ENCODE results near the gene CTNNA2.

CTNNA2 gene

DNA sequence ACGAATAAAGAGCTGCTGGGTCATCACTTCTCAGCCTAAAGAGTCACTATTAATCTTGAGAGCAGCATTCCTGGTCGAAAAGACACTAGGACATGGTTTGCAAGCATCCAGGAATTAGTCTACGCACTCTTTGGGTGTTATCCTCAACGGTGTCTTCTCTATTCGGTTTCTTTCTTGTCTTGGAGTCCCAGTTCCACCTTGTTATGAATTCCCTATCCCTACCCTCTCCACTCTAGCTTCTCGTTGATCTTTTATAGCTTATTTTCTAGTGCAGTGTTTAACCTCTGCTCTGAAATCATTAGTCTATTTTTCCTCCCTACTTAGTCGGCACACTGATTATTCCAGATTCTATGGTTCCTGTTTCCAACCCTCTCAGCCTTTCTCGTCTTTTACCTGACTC lies 949.8 kb downstream of the CTNNA2 start:
- no peak overlapping the region for H2BK120ac ChIP-seq (ENCODE audit: insufficient read depth, low read length, poor library complexity)
- no peak overlapping the region for H3K4me2 ChIP-seq (ENCODE audit: low read length)
- no peaks in the 10 kb centered on the region for H3K79me2 ChIP-seq (ENCODE audit: control insufficient read depth, insufficient read depth, low read length, poor library complexity)
- H3K23ac ChIP-seq (ENCODE audit: low read length) = no peak overlapping the region
- H3K27me3 ChIP-seq (ENCODE audit: insufficient read depth, low read length) = no peaks in the 10 kb centered on the region
- H2BK5ac ChIP-seq (ENCODE audit: low read depth, low read length, poor library complexity) = no peak overlapping the region
- no peak overlapping the region for H3K14ac ChIP-seq (ENCODE audit: low read length)
- no peak overlapping the region for H4K91ac ChIP-seq (ENCODE audit: low read depth, low read length)
- no peak overlapping the region for H3K27ac ChIP-seq (ENCODE audit: low read depth, low read length)
- H4K8ac ChIP-seq (ENCODE audit: low read depth, low read length) = no peak overlapping the region
- H4K12ac ChIP-seq (ENCODE audit: low read depth, low read length) = no peak overlapping the region
- H3K9ac ChIP-seq (ENCODE audit: low read length) = no peak overlapping the region
- H2AK5ac ChIP-seq (ENCODE audit: low read length) = no peak overlapping the region
- no peaks in the 10 kb centered on the region for H3K79me1 ChIP-seq (ENCODE audit: low read length)
- H3K18ac ChIP-seq (ENCODE audit: low read length) = no peak overlapping the region
- no CpG with 5 or more reads among the region's 8 CpGs for WGBS (ENCODE audit: extremely low coverage, insufficient coverage, insufficient read length)
- H3K4me1 ChIP-seq (ENCODE audit: control insufficient read depth in 1 of 2, insufficient read depth in 2 of 2, low read length in 2 of 2) = no peaks in the 10 kb centered on the region
- no peak overlapping the region for H2AFZ ChIP-seq (ENCODE audit: insufficient read depth, low read length, poor library complexity)
- H3K36me3 ChIP-seq (ENCODE audit: control insufficient read depth in 1 of 2, insufficient read depth in 2 of 2, low read length in 2 of 2) = no peaks in the 10 kb centered on the region
- H3K4ac ChIP-seq (ENCODE audit: low read depth, low read length) = no peak overlapping the region
- DNase-seq = no peak
- no peaks in the 10 kb centered on the region for H3K9me3 ChIP-seq (ENCODE audit: insufficient read depth, low read depth, low read length)
- no peak overlapping the region for H2BK12ac ChIP-seq (ENCODE audit: low read length)
- no peak overlapping the region for H3K4me3 ChIP-seq (ENCODE audit: low read depth, low read length)

DNA sequence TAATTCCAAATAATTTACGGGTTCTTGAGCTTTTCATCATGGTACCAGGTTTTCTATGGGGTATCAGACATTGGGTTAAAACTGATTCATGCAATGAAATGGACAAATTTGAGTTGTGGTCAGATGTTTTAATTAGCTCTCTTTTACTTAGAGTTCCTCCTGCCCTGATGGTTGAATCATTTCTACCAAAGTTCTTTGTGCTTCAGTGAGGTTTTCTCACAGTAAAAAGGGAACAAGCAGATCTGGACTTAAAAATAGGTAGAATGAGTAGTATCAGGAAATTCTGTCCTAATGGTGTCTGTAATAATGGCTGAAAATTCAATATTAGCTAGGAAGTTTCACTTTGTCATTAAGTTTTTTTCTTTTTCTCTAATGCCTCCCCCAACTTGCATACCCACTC lies 951.4 kb downstream of the CTNNA2 start:
- Histone ChIP-seq H3K9me3 (ENCODE audit: insufficient read depth, low read depth, low read length) (no peaks in the 10 kb centered on the region), H3K36me3 (ENCODE audit: control insufficient read depth in 1 of 2, insufficient read depth in 2 of 2, low read length in 2 of 2) (no peaks in the 10 kb centered on the region), H4K12ac (ENCODE audit: low read depth, low read length) (no peak overlapping the region), H2BK12ac (ENCODE audit: low read length) (no peak overlapping the region), H3K4me3 (ENCODE audit: low read depth, low read length) (no peak overlapping the region), H3K23ac (ENCODE audit: low read length) (no peak overlapping the region), H3K9ac (ENCODE audit: low read length) (no peak overlapping the region), H3K79me1 (ENCODE audit: low read length) (no peaks in the 10 kb centered on the region), H3K4me1 (ENCODE audit: control insufficient read depth in 1 of 2, insufficient read depth in 2 of 2, low read length in 2 of 2) (no peaks in the 10 kb centered on the region), H2BK5ac (ENCODE audit: low read depth, low read length, poor library complexity) (no peak overlapping the region), H3K14ac (ENCODE audit: low read length) (no peak overlapping the region), H2AFZ (ENCODE audit: insufficient read depth, low read length, poor library complexity) (no peak overlapping the region), H3K18ac (ENCODE audit: low read length) (no peak overlapping the region), H3K27ac (ENCODE audit: low read depth, low read length) (no peak overlapping the region), H3K27me3 (ENCODE audit: insufficient read depth, low read length) (no peaks in the 10 kb centered on the region), H2BK120ac (ENCODE audit: insufficient read depth, low read length, poor library complexity) (no peak overlapping the region), H2AK5ac (ENCODE audit: low read length) (no peak overlapping the region), H4K91ac (ENCODE audit: low read depth, low read length) (no peak overlapping the region), H3K79me2 (ENCODE audit: control insufficient read depth, insufficient read depth, low read length, poor library complexity) (no peaks in the 10 kb centered on the region), H3K4ac (ENCODE audit: low read depth, low read length) (no peak overlapping the region), H4K8ac (ENCODE audit: low read depth, low read length) (no peak overlapping the region), H3K4me2 (ENCODE audit: low read length) (no peak overlapping the region)
- no peak for DNase-seq
- no CpG with 5 or more reads among the region's 1 CpG for WGBS (ENCODE audit: extremely low coverage, insufficient coverage, insufficient read length)

GRCh38 chr2:80467262-80467811 lies 954.5 kb downstream of the CTNNA2 start:
- Histone ChIP-seq H3K79me2 (ENCODE audit: control insufficient read depth, insufficient read depth, low read length, poor library complexity) (no peaks in the 10 kb centered on the region), H3K4ac (ENCODE audit: low read depth, low read length) (no peak overlapping the region), H3K36me3 (ENCODE audit: control insufficient read depth in 1 of 2, insufficient read depth in 2 of 2, low read length in 2 of 2) (no peaks in the 10 kb centered on the region), H2AK5ac (ENCODE audit: low read length) (no peak overlapping the region), H3K23ac (ENCODE audit: low read length) (no peak overlapping the region), H3K9ac (ENCODE audit: low read length) (no peak overlapping the region), H3K27ac (ENCODE audit: low read depth, low read length) (no peak overlapping the region), H4K91ac (ENCODE audit: low read depth, low read length) (no peak overlapping the region), H2BK5ac (ENCODE audit: low read depth, low read length, poor library complexity) (no peak overlapping the region), H3K4me3 (ENCODE audit: low read depth, low read length) (no peak overlapping the region), H2AFZ (ENCODE audit: insufficient read depth, low read length, poor library complexity) (no peak overlapping the region), H3K27me3 (ENCODE audit: insufficient read depth, low read length) (no peaks in the 10 kb centered on the region), H3K79me1 (ENCODE audit: low read length) (no peaks in the 10 kb centered on the region), H4K8ac (ENCODE audit: low read depth, low read length) (no peak overlapping the region), H2BK120ac (ENCODE audit: insufficient read depth, low read length, poor library complexity) (no peak overlapping the region), H2BK12ac (ENCODE audit: low read length) (no peak overlapping the region), H3K9me3 (ENCODE audit: insufficient read depth, low read depth, low read length) (no peaks in the 10 kb centered on the region), H3K4me2 (ENCODE audit: low read length) (no peak overlapping the region), H3K18ac (ENCODE audit: low read length) (no peak overlapping the region), H3K4me1 (ENCODE audit: control insufficient read depth in 1 of 2, insufficient read depth in 2 of 2, low read length in 2 of 2) (no peaks in the 10 kb centered on the region), H4K12ac (ENCODE audit: low read depth, low read length) (no peak overlapping the region), H3K14ac (ENCODE audit: low read length) (no peak overlapping the region)
- no CpG with 5 or more reads among the region's 3 CpGs for WGBS (ENCODE audit: extremely low coverage, insufficient coverage, insufficient read length)
- no peak for DNase-seq

- Histone ChIP-seq H3K9me3 (ENCODE audit: insufficient read depth, low read depth, low read length) (no peaks in the 10 kb centered on the region), H3K4ac (ENCODE audit: low read depth, low read length) (no peak overlapping the region), H2BK5ac (ENCODE audit: low read depth, low read length, poor library complexity) (no peak overlapping the region), H2AFZ (ENCODE audit: insufficient read depth, low read length, poor library complexity) (no peak overlapping the region), H3K23ac (ENCODE audit: low read length) (no peak overlapping the region), H2BK12ac (ENCODE audit: low read length) (no peak overlapping the region), H3K9ac (ENCODE audit: low read length) (no peak overlapping the region), H3K14ac (ENCODE audit: low read length) (no peak overlapping the region), H3K79me2 (ENCODE audit: control insufficient read depth, insufficient read depth, low read length, poor library complexity) (no peaks in the 10 kb centered on the region), H3K18ac (ENCODE audit: low read length) (no peak overlapping the region), H2AK5ac (ENCODE audit: low read length) (no peak overlapping the region), H3K27me3 (ENCODE audit: insufficient read depth, low read length) (no peaks in the 10 kb centered on the region), H3K36me3 (ENCODE audit: control insufficient read depth in 1 of 2, insufficient read depth in 2 of 2, low read length in 2 of 2) (no peaks in the 10 kb centered on the region), H3K4me3 (ENCODE audit: low read depth, low read length) (no peak overlapping the region), H4K8ac (ENCODE audit: low read depth, low read length) (no peak overlapping the region), H3K4me1 (ENCODE audit: control insufficient read depth in 1 of 2, insufficient read depth in 2 of 2, low read length in 2 of 2) (no peaks in the 10 kb centered on the region), H3K4me2 (ENCODE audit: low read length) (no peak overlapping the region), H3K79me1 (ENCODE audit: low read length) (no peaks in the 10 kb centered on the region), H2BK120ac (ENCODE audit: insufficient read depth, low read length, poor library complexity) (no peak overlapping the region), H4K91ac (ENCODE audit: low read depth, low read length) (no peak overlapping the region), H4K12ac (ENCODE audit: low read depth, low read length) (no peak overlapping the region), H3K27ac (ENCODE audit: low read depth, low read length) (no peak overlapping the region)
- no CpG with 5 or more reads among the region's 1 CpG for WGBS (ENCODE audit: extremely low coverage, insufficient coverage, insufficient read length)
- DNase-seq = no peak
These were observed 956.6 kb downstream of the CTNNA2 start for GRCh38 chr2:80469428-80469827.
